HCT116 (cell line): Measurements from ENCODE around the gene NDUFB10. TPM values are rescaled to one million over a fixed set of nuclear protein-coding genes. Genes with fewer than 3 reads are reported as not detected.
"Not testable (repeated sequence)": the region's sequence is repeated elsewhere in the genome, so short reads cannot be mapped to it uniquely, and the experiment has no call there.

Source experiments
- ATAC-seq: fragments of 200-7000 bp; cut with Tn5 transposase; 2 replicates; pipeline ENCODE4 v1.9.1; 2020; ENCODE audit warnings: mild to moderate bottlenecking, moderate library complexity
- BruUV-seq: library from RNA; stranded (reverse); fragments of 400-500 nt; replicated peaks from 2 replicates; lab custom pipeline; 2021; lab: Mats Ljungman, UMichigan
- CTCF ChIA-PET: fragments of 300-600 bp; sonication (Branson Sonifier 250); formaldehyde crosslinking; loops from one replicate; lab custom pipeline; 2021; ENCODE audit warnings: antibody characterized with exemption; lab: Charles Lee
- POLR2A ChIA-PET: fragments of 300-600, 350-600 bp; sonication (Branson Sonifier 250); formaldehyde crosslinking; loops from one replicate; lab custom pipeline; 2021; ENCODE audit warnings: antibody characterized with exemption; lab: Charles Lee
- RAD21 ChIA-PET, 2 experiments: fragments of 300-600 bp; sonication (Branson Sonifier 250); formaldehyde crosslinking; loops; one replicate each; lab custom pipeline; 2023; ENCODE audit warnings: low total read pairs in 2 of 2; ENCODE audit not compliant: uncharacterized antibody in 2 of 2, unreplicated experiment in 2 of 2, low non-redundant PET in 1 of 2; lab: Charles Lee
- DNase-seq: peaks from one replicate; pipeline ENCODE4 v3.0.0-alpha.2; 2010; ENCODE audit warnings: low read depth, low spot score
- H2AFZ ChIP-seq: fragments of 200-600 bp; shearing (Covaris generic), sonication (generic); 2 replicates; pipeline ENCODE4 v1.6.1; 2017; ENCODE audit warnings: low read depth, mixed run types, mixed read lengths, antibody characterized with exemption, low read length; ENCODE audit not compliant: poor library complexity, severe bottlenecking
- H3K27ac ChIP-seq: 2 replicates; pipeline ENCODE4 v1.5.1; 2012; ENCODE audit warnings: low read depth, low read length
- H3K27me3 ChIP-seq: fragments of 200-600 bp; sonication (generic); 2 replicates; pipeline ENCODE4 v1.6.1; 2016; ENCODE audit warnings: mixed run types, low read length, mixed read lengths; ENCODE audit not compliant: insufficient read depth
- H3K36me3 ChIP-seq, 2 experiments: fragments of 200-500 bp in 1 of 2; fragments of 200-600 bp in 1 of 2; sonication (Bioruptor generic) in 1 of 2; sonication (generic) in 1 of 2; 2 replicates each; pipeline versions ENCODE4 v1.5.1 to v1.6.1; 2014 to 2016; ENCODE audit warnings: low read length in 2 of 2, inconsistent platforms in 1 of 2, mixed read lengths in 1 of 2, mixed run types in 1 of 2; ENCODE audit not compliant: insufficient read depth in 2 of 2, control insufficient read depth in 1 of 2
- H3K4me1 ChIP-seq, 2 experiments: fragments of 200-600 bp in 1 of 2; sonication (generic) in 1 of 2; 2 replicates each; pipeline versions ENCODE4 v1.5.1 to v1.6.1; 2012 to 2017; ENCODE audit warnings: low read length in 2 of 2, inconsistent platforms in 1 of 2, mild to moderate bottlenecking in 1 of 2, mixed read lengths in 1 of 2, mixed run types in 1 of 2, moderate library complexity in 1 of 2; ENCODE audit not compliant: insufficient read depth in 2 of 2, control insufficient read depth in 1 of 2
- H3K4me2 ChIP-seq: fragments of 200-600 bp; sonication (generic); 2 replicates; pipeline ENCODE4 v1.6.1; 2017; ENCODE audit warnings: mixed run types, low read length, mixed read lengths
- H3K4me3 ChIP-seq, 2 experiments: fragments of 200-600 bp in 1 of 2; sonication (generic) in 1 of 2; replicated peaks in 1 of 2; 2 replicates each; pipeline ENCODE4 v1.5.1; 2011 to 2016; ENCODE audit warnings: low read length in 2 of 2, control low read depth in 1 of 2, low read depth in 1 of 2, mild to moderate bottlenecking in 1 of 2, mixed read lengths in 1 of 2, mixed run types in 1 of 2
- H3K79me2 ChIP-seq: fragments of 200-600 bp; sonication (generic); 2 replicates; pipeline ENCODE4 v1.6.1; 2017; ENCODE audit warnings: mild to moderate bottlenecking, mixed run types, low read length, moderate library complexity, mixed read lengths; ENCODE audit not compliant: insufficient read depth
- H3K9ac ChIP-seq: fragments of 200-600 bp; sonication (generic); 2 replicates; pipeline ENCODE4 v1.6.1; 2016; ENCODE audit warnings: low read length, mixed read lengths
- H3K9me2 ChIP-seq: fragments of 200-600 bp; sonication (generic), shearing (Covaris generic); 2 replicates; pipeline ENCODE4 v1.6.1; 2017; ENCODE audit warnings: mixed run types, mild to moderate bottlenecking, moderate library complexity; ENCODE audit not compliant: insufficient read depth
- H3K9me3 ChIP-seq, 2 experiments: fragments of 200-500 bp in 1 of 2; fragments of 200-600 bp in 1 of 2; sonication (Bioruptor generic) in 1 of 2; sonication (generic) in 1 of 2; 2 replicates each; pipeline ENCODE4 v1.6.1; 2014 to 2017; ENCODE audit warnings: low read length in 2 of 2, mixed read lengths in 2 of 2, inconsistent platforms in 1 of 2, low read depth in 1 of 2, mild to moderate bottlenecking in 1 of 2, mixed run types in 1 of 2, moderate library complexity in 1 of 2; ENCODE audit not compliant: control insufficient read depth in 1 of 2, insufficient read depth in 1 of 2
- H4K20me1 ChIP-seq: fragments of 200-600 bp; sonication (generic), shearing (Covaris generic); 2 replicates; pipeline ENCODE4 v1.6.1; 2017; ENCODE audit warnings: mixed run types, mild to moderate bottlenecking, moderate library complexity; ENCODE audit not compliant: insufficient read depth
- POLR2A ChIP-seq: IDR thresholded peaks from 2 replicates; pipeline ENCODE4 v1.7.0; 2011; ENCODE audit warnings: borderline replicate concordance; ENCODE audit not compliant: insufficient read depth, insufficient read length; ENCODE audit errors: extremely low read depth
- intact Hi-C: fragments of 100-400 bp; cut with micrococcal nuclease; formaldehyde crosslinking; loops from 2 replicates; pipeline ENCODE4 v1.10.0; 2022
- total RNA-seq: library from RNA; stranded (reverse); gene quantifications from one replicate; pipeline ENCODE4 v1.2.1, GENCODE V29; 2021; ENCODE audit not compliant: unreplicated experiment

NDUFB10 gene
- total RNA-seq, 1 experiment from 2014 or later = 273 TPM

DNA sequence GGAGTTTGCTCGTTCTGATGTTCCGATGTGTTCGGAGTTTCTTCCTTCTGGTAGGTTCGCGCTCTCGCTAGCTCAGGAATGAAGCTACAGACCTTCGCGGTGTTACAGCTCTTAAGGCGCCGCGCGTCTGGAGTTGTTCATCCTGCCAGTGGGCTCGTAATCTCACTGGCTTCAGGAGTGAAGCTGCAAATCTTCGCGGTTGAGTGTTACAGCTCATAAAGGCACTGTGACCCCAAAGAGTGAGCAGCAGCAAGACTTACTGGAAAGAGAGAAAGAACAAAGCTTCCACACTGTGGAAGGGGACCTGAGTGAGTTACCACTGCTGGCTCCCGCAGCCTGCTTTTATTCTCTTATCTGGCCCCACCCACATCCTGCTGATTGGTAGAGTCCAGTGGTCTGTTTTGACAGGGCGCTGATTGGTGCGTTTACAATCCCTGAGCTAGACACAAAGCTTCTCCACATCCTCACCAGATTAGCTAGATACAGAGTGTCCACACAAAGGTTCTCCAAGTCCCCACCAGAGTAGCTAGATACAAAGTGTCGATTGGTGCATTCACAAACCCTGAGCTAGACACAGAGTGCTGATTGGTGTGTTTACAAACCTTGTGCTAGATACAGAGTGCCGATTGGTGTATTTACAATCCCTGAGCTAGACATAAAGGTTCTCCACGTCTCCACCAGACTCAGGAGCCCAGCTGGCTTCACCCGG, 1.8 kb upstream of the NDUFB10 start:
- H3K27me3 ChIP-seq, DNase-seq, BruUV-seq, H3K4me2 ChIP-seq, ATAC-seq, H3K36me3 ChIP-seq, H4K20me1 ChIP-seq, H3K4me3 ChIP-seq, H3K9me3 ChIP-seq, H3K9me2 ChIP-seq, H3K9ac ChIP-seq, intact Hi-C loops, H2AFZ ChIP-seq: not testable (repeated sequence)
- TF ChIP-seq POLR2A = peak; percentile 51
- Histone ChIP-seq H3K27ac (peak overlapping the region; percentile 88; the same call in 1 of the 2 replicates), H3K79me2 (peaks cover 30% of the 10 kb centered on the region), H3K4me1 (peaks cover 10 to 30% of the 10 kb centered on the region in 2 experiments)
- ChIA-PET POLR2A (interaction anchor here (1.7 kb wide), 1 partner anchor 14 kb away, joined by 8 read pairs; the partner anchor contains the start of gene MSRB1), CTCF (interaction anchor here (0.8 kb wide), 1 partner anchor 1615 kb away, joined by 3 read pairs; no protein-coding TSS in a partner anchor), RAD21 (interaction anchor here in 1 of 2 experiments (0.7 kb wide), 1 partner anchor 51 kb away, joined by 4 read pairs; no protein-coding TSS in a partner anchor)

DNA sequence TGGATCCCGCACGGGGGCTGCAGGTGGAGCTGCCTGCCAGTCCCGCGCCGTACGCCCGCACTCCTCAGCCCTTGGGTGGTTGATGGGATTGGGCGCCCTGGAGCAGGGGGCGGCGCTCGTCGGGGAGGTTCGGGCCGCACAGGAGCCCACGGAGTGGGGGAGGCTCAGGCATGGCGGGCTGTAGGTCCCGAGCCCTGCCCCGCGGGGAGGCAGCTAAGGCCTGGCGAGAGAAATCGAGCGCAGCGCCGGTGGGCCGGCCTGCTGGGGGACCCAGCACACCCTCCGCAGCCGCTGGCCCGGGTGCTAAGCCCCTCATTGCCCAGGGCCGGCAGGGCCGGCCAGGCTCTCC, 1.2 kb upstream of the NDUFB10 start:
- POLR2A ChIA-PET = interaction anchor here (1.7 kb wide), 1 partner anchor 15 kb away, joined by 8 read pairs; the partner anchor contains the start of gene MSRB1
- H4K20me1 ChIP-seq, H3K9ac ChIP-seq, H3K4me3 ChIP-seq, H2AFZ ChIP-seq, CTCF ChIA-PET, BruUV-seq, DNase-seq, H3K9me3 ChIP-seq, RAD21 ChIA-PET, H3K27me3 ChIP-seq, H3K36me3 ChIP-seq, H3K9me2 ChIP-seq, H3K4me2 ChIP-seq, ATAC-seq, intact Hi-C loops: not testable (repeated sequence)
- H3K79me2 ChIP-seq = peaks cover 35% of the 10 kb centered on the region
- H3K27ac ChIP-seq = peak overlapping the region; percentile 88; the same call in 1 of the 2 replicates
- peaks cover 8 to 35% of the 10 kb centered on the region in 2 experiments for H3K4me1 ChIP-seq
